ENCODE data around the gene XPOT.

DNA sequence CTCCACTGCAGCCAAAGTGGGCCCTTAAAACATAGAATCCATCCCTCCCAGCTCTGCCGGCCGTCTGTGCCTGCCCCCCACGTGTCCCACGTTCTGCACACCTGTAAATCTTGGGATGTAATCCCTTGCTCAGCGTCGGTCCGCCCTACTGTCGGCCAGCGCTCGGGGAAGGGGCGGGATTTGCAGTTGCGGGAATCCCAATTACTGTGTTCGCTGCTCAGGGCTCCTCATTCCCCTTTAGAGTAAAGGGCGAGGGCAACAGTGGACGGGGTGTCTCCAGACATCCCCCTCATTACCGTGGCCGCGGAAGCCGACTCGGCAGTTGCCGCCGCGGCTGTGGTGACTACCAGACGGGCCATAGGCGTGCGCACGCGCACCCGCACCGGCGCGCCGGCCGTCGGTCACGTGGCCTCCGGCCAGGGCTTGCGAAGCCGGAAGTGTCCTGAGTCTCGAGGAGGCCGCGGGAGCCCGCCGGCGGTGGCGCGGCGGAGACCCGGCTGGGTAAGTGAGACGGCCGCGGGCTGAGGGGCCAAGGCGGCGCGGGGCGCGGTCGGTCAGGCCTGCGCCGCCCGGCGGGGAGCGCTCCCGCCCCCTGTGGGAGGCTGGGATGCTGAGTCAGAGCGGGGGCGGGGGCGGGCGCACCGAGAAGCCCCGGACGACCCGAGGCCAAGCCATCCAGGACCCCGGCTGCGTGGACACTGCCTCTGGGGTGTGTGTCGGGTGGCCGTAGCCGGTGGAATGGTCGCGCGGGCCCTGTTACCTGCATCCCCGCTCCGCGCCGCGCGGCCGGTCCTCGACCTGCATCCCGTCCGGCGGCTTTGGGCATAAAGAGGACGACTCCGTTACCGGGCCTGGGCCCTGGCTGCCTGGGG is 47.7 kb downstream of the XPOT start, which contains the start of gene TBK1:
- TF ChIP-seq, protein P1, sequence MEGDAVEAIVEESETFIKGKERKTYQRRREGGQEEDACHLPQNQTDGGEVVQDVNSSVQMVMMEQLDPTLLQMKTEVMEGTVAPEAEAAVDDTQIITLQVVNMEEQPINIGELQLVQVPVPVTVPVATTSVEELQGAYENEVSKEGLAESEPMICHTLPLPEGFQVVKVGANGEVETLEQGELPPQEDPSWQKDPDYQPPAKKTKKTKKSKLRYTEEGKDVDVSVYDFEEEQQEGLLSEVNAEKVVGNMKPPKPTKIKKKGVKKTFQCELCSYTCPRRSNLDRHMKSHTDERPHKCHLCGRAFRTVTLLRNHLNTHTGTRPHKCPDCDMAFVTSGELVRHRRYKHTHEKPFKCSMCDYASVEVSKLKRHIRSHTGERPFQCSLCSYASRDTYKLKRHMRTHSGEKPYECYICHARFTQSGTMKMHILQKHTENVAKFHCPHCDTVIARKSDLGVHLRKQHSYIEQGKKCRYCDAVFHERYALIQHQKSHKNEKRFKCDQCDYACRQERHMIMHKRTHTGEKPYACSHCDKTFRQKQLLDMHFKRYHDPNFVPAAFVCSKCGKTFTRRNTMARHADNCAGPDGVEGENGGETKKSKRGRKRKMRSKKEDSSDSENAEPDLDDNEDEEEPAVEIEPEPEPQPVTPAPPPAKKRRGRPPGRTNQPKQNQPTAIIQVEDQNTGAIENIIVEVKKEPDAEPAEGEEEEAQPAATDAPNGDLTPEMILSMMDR (IDR thresholded peaks at IDR 0.05): peak; percentile 25
- TF ChIP-seq ZFX (IDR thresholded peaks at IDR 0.05; ENCODE audit: borderline replicate concordance): no peak
